NOMO-1 (cell line): ENCODE data around the gene GNL2.
"Not testable (repeated sequence)": the region's sequence is repeated elsewhere in the genome, so short reads cannot be mapped to it uniquely, and the experiment has no call there.

Source experiments
- DNase-seq, 2 experiments: peaks; one replicate each; lab custom pipeline; 2025; ENCODE audit not compliant: unreplicated experiment in 2 of 2; lab: John Stamatoyannopoulos, UW

Gene GNL2

GRCh38 chr1:37609002-37609401, 13.3 kb upstream of the GNL2 start:
- peak; percentile 8 to 31 for DNase-seq

GRCh38 chr1:37606481-37607263, 10.9 kb upstream of the GNL2 start:
- DNase-seq, result peak; percentile 12 to 64

GRCh38 chr1:37605806-37606474, 10.2 kb upstream of the GNL2 start:
- no peak for DNase-seq

- DNase-seq, result no peak
Observed at GRCh38 chr1:37605061-37605650, 9.4 kb upstream of the GNL2 start.

DNA sequence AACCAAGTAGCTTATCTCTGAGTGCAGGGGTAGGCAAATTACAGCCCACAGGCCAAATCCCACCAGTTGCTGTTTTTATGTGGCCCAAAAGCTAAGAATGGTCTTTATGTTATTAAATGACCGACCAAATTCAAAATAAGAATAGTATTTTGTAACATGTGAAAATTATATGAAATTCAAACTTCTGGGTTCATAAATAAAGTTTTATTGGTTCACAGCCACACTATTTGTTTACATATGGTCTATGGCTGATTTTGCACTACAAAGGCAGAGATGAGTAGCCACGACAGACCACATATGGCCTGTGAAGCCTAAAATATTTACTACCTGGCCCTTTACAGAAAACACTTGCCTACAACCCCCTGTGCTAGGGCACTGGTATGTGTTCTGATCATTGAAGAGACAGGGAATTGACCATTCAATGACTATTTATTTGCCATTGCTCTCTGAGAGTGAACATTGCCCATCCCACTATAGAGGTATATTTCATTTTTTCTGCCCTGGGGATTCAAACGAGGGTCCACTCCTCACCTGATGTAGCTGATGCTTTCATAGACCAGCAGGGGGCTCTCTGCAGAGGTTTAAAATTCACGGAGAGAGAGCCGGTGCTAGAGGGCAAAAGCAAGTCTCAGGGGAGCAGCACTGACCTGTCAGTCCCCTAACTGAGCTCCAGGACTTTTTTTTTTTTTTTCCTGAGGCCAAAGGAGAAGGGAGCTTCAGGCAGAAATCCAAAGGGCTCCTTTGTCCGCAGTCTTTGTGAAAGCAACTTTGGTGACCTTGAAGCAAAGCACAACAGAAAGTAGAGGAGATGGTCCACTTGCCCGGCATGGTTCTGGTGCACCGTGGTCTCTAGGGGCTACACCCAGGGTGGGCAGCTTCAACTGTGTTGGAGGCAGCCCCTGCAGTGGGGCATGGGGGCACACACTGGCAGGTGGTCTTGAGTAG, 7.3 kb upstream of the GNL2 start:
- DNase-seq, result peak; percentile 3 to 46

- no peak for DNase-seq
Observed at GRCh38 chr1:37601441-37601840, 5.7 kb upstream of the GNL2 start.

GRCh38 chr1:37599940-37600339, 4.2 kb upstream of the GNL2 start:
- DNase-seq, result no peak

DNA sequence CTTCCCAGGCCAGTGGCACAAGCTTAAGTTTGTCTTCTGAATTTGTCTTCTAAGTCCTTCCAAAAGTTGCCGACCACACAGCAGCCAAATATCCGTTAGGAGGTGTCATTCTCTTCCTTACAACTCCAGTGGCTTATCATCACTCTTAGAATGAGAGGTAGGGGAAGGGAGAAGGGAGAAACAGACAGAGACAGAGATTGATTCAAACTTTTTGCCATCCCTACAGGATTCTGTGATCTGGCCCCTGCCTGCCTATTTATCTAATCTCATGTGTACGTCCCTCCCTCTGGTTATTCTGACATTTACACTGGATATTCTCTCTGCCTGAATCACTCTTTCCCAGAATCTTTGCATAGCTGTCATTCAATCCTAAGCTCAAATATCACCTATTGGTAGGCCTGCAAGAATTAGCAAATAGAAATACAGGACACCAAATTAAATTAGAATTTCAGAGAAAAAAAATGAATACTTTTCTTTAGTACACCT, 488 bp upstream of the GNL2 start:
- no peak for DNase-seq

GRCh38 chr1:37593726-37594125, 2.0 kb downstream of the GNL2 start:
- DNase-seq, result no peak

GRCh38 chr1:37588939-37589338, 6.8 kb downstream of the GNL2 start:
- DNase-seq, result no peak

GRCh38 chr1:37584544-37584943, 11.2 kb downstream of the GNL2 start:
- DNase-seq, result not testable (repeated sequence)

DNA sequence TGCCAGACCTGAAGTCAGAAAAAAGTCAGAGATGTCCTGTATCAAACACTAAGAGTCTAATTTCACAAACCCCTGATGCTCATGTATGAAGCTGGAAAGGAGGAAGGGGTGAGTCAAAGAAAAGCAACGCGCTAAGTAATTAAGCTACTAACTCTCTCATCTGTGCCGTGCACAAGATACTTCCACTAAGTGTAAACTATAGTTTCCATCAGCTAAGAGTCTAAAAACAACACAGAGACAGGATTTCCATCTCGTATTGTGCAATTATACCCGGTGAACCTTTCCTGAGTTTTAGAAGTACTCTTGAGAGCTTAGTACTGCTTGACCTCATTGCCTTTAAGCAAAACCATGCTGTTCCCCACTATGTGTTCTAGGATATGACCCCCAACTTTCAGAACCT, 20.0 kb downstream of the GNL2 start:
- DNase-seq, result no peak

- no peak for DNase-seq
Observed at GRCh38 chr1:37574834-37575480, 20.8 kb downstream of the GNL2 start.

DNA sequence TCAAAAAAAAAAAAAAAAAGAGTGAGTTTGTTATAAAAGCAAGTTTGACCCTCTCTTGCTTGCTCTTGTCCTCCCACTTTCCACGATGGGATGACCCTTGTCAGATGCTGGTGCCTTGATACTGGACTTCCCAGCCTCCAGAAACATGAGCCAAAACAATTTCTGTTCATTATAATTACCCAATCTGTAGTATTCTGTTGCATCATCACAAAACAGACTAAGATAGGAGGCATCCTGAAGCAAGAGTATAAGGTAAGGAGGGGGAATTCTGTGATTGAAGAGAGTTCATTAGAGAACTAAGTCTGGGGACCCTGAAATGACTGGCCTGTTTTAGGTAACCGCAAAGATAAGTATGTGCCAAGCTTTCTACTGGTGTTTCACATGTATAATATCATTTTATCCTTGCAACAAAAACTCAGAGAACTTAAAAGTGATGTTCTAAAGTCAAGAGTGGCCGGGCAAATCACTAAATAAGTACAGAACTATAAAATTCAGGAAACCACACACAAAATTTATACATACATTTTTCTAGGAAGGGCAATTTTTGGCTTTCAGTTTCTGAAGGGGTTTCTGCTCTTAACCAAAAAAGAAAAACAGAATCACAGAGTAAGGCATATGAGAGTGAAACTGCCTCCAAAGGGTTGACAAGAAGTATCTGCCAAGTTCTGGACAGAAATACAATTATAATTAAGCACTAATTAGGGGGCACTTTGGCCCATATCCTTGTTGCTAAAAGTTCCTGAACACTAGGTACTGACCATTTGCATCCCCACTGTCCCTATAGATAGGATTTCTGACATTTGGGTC, 25.0 kb downstream of the GNL2 start:
- DNase-seq, result no peak

DNA sequence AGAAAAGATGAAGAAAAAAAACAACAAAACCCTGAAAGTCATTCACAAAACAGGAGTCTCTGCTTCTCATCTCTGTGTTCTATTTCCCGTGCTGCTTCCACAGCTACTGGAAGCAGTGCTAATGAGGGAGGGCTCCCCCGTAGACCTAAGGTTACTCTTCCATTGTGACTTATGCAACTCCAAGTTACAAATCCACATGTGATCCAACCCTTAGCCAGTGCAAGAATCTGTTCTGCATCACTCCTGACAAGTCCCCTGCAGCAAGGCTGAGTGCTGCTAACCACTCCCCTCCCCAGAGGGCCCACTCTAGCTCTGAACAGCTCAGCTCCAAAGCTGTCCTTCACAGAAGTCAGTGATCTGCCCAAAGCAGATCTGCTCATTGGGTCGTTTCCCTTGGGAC, 28.7 kb downstream of the GNL2 start:
- DNase-seq, result no peak

DNA sequence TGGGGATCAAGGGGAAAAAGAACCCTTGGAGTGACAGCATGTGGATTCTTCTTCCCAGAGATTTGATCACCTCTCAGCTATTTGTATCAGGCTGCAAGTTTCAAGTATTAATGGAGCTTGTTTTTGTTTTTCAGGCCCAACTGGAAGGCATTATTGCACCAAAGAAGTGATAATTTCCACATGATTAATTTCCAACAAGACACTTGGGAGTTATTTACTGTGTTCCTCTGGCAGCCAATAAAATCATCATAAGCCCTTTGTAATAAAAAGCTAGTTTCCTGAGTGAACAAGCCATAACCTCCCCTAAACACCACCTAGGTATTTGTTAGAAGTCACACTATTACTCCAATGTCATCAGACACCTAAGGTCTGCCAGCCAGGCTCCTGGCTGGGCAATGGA, 30.8 kb downstream of the GNL2 start:
- DNase-seq, result no peak

DNA sequence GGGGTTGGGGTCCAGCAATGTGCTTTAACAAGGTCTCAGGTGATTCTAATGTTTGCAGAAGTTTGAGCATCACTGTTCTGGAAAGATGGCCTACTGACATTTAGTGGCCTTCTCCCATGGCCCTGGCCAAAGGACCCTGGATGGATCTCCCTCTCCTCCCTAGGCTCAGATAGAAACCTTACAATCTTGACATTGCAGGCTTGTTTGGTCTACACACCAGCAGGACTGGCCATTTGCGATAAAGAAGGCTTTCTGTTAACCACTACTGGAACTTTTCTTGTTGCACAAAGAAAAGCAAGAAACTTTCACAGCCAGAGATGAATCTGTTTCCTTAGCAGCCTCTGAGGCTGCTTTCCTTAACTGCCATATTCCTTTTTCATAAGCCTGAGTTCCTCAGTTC, 32.8 kb downstream of the GNL2 start:
- no peak for DNase-seq

GRCh38 chr1:37561133-37562132, 34.3 kb downstream of the GNL2 start:
- DNase-seq, result no peak
